Esophagus squamous epithelium (tissue), 5 donors: ENCODE results near the gene ADAM12. TPM values are rescaled to one million over a fixed set of nuclear protein-coding genes. Genes with fewer than 3 reads are reported as not detected.

ENCODE experiments used
- DNase-seq: peaks from one replicate; lab custom pipeline; 2025; lab: John Stamatoyannopoulos, UW
- H3K27ac ChIP-seq, 4 donors: fragments of 200-600 bp; sonication (generic); one replicate each; pipeline ENCODE4 v1.5.1; 2016 to 2019; ENCODE audit warnings: mild to moderate bottlenecking in 1 of 4
- H3K27me3 ChIP-seq, 4 donors: fragments of 200-600 bp; sonication (generic); 1 replicate in 3 of 4; 2 replicates in 1 of 4; pipeline versions ENCODE4 v1.5.1 to v1.6.0; 2017 to 2021; ENCODE audit warnings: antibody characterized with exemption in 1 of 4
- H3K36me3 ChIP-seq, 3 donors: fragments of 200-600 bp; sonication (generic); one replicate each; pipeline ENCODE4 v1.5.1; 2016 to 2019
- H3K4me1 ChIP-seq, 3 donors: fragments of 200-600 bp; sonication (generic); one replicate each; pipeline ENCODE4 v1.5.1; 2017 to 2019
- H3K4me3 ChIP-seq, 4 donors: fragments of 200-600 bp; sonication (generic); 1 replicate in 3 of 4; 2 replicates in 1 of 4; pipeline ENCODE4 v1.5.1; 2016 to 2019; ENCODE audit warnings: mild to moderate bottlenecking in 2 of 4, moderate library complexity in 1 of 4
- H3K9me3 ChIP-seq, 3 donors: fragments of 200-600 bp; sonication (generic); one replicate each; pipeline ENCODE4 v1.5.1; 2016 to 2019
- POLR2A ChIP-seq, 4 donors: fragments of 450-650 bp; IDR thresholded peaks; one replicate each; pipeline ENCODE4 v1.6.1; 2017; ENCODE audit warnings: antibody characterized with exemption in 4 of 4, mild to moderate bottlenecking in 4 of 4, moderate library complexity in 3 of 4
- WGBS, 2 donors: methylation state at CpG; one replicate each; pipeline ENCODE4 v1.1.5; 2018; 5-methylcytosine and 5-hydroxymethylcytosine counted together
- intact Hi-C: fragments of 100-400 bp; cut with DNase I; formaldehyde crosslinking; loops from one replicate; pipeline ENCODE4 v1.15.0; 2022
- total RNA-seq, 4 donors: library from RNA; depleted of rRNA; stranded (reverse); fragments of >200 nt; gene quantifications; one replicate each; pipeline ENCODE4 v1.1.0, GENCODE V29; 2016
- TF ChIP-seq, protein P1 (sequence below), 6 experiments: fragments of 450-650 bp in 4 of 6; fragments of 200-600 bp in 2 of 6; sonication (generic) in 2 of 6; IDR thresholded peaks; one replicate each; pipeline ENCODE4 v1.5.1; 2016 to 2019; ENCODE audit warnings: antibody characterized with exemption in 6 of 6, mild to moderate bottlenecking in 4 of 6, moderate library complexity in 4 of 6
- donor health status: DM: yes; HTN: yes; CAD: no.

Gene ADAM12
- total RNA-seq, 4 donors from 2014 or later: 0.57 to 1.1 (median 0.76) TPM; not detected in 1

DNA sequence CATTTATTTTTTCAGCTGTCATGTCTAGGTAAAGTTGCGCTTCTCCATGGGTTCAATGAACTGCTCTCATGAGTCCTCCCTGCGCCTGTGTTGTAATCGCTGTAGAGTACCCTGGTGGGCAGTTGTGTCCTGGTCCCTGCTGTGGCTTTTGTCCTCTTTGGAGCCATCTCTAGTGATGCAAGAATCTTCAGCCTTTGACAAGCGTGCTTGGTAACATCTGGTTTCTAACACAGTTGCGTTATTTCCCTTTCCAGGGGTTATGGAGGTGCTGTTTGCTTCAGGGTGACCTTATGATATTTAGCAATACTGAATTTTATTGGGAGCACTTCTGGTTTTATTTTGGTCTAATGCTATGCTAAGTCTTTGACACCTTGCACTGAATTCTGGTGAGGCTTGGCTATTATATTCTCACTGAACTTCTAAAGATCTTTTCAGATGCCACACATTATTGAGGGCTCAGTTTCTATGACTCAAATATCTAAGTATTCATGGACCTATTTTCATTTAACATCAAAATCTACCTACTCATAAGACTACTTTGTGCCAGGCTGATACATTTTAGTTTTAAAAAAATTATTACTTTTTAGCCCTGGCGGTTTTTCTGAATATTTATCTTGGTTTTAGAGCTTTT lies 403.3 kb downstream of the ADAM12 start:
- intact Hi-C loops: loop anchor here (10.0 kb wide), 1 partner anchor 520 kb away; no protein-coding TSS in a partner anchor
- H3K9me3 ChIP-seq: no peaks in the 10 kb centered on the region
- no peaks in the 10 kb centered on the region for H3K4me1 ChIP-seq
- 70 to 78% methylated on average over 6 of the region's 6 CpGs for WGBS, 2 donors
- no peaks in the 10 kb centered on the region for H3K27me3 ChIP-seq
- TF ChIP-seq, protein P1, sequence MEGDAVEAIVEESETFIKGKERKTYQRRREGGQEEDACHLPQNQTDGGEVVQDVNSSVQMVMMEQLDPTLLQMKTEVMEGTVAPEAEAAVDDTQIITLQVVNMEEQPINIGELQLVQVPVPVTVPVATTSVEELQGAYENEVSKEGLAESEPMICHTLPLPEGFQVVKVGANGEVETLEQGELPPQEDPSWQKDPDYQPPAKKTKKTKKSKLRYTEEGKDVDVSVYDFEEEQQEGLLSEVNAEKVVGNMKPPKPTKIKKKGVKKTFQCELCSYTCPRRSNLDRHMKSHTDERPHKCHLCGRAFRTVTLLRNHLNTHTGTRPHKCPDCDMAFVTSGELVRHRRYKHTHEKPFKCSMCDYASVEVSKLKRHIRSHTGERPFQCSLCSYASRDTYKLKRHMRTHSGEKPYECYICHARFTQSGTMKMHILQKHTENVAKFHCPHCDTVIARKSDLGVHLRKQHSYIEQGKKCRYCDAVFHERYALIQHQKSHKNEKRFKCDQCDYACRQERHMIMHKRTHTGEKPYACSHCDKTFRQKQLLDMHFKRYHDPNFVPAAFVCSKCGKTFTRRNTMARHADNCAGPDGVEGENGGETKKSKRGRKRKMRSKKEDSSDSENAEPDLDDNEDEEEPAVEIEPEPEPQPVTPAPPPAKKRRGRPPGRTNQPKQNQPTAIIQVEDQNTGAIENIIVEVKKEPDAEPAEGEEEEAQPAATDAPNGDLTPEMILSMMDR (IDR thresholded peaks at IDR 0.05): no peak
- no peak for TF ChIP-seq POLR2A (IDR thresholded peaks at IDR 0.05)
- H3K36me3 ChIP-seq: no peaks in the 10 kb centered on the region
- no peak for DNase-seq
- H3K4me3 ChIP-seq: no peak overlapping the region
- no peak overlapping the region for H3K27ac ChIP-seq

DNA sequence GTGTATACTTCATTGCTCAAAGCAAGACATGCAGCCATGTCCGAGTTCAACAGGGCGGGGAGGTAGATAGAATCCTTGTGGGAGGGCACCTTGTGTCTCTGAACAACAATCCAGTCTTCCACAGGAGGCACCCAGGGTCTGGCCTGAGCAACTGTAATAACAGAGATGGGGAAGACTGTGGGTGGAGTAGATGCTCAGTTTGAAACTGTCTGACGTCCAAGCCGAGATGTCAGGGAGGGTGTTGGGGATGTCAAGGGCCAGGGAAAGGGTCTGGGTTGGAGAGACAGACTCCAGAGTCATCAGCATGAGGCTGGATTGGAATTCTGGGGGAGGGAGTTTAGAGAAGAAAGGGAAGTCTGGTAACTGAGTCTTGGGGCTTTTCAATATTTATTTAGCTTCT lies 403.9 kb downstream of the ADAM12 start:
- DNase-seq: no peak
- Histone ChIP-seq H3K4me3 (no peak overlapping the region), H3K27me3 (no peaks in the 10 kb centered on the region), H3K4me1 (no peaks in the 10 kb centered on the region), H3K36me3 (no peaks in the 10 kb centered on the region), H3K9me3 (no peaks in the 10 kb centered on the region), H3K27ac (no peak overlapping the region)
- intact Hi-C loops: loop anchor here (10.0 kb wide), 1 partner anchor 520 kb away; no protein-coding TSS in a partner anchor
- TF ChIP-seq, protein P1 (IDR thresholded peaks at IDR 0.05): no peak
- no peak for TF ChIP-seq POLR2A (IDR thresholded peaks at IDR 0.05)
- 72 to 78% methylated on average over 3 to 4 of the region's 4 CpGs for WGBS, 2 donors

DNA sequence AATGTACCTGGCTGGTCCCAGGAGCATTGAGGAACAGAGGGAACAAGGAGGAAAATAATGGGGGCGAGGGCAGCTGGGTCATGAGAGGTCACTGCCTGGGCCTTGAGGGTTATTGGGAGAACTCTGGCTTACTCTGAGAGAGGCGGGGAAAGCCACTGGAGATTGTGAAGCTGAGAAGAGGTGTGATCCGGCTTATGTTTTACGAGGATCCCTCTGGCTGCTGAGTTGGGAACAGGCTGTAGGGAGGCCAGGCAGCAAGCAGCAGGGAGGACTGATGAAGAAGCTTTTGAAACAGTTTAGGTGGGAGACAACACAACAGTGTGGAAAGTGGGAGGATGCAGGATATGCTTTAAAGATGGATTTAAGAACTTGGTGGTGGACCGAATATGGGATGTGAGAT lies 404.6 kb downstream of the ADAM12 start:
- no peak for TF ChIP-seq POLR2A (IDR thresholded peaks at IDR 0.05)
- TF ChIP-seq, protein P1 (IDR thresholded peaks at IDR 0.05): no peak
- no peaks in the 10 kb centered on the region for H3K4me1 ChIP-seq
- no peaks in the 10 kb centered on the region for H3K36me3 ChIP-seq
- no peak for DNase-seq
- H3K27me3 ChIP-seq: no peaks in the 10 kb centered on the region
- H3K9me3 ChIP-seq: no peaks in the 10 kb centered on the region
- WGBS, 2 donors: 82 to 88% methylated on average over 5 of the region's 5 CpGs
- intact Hi-C loops: loop anchor here (10.0 kb wide), 1 partner anchor 521 kb away; no protein-coding TSS in a partner anchor
- no peak overlapping the region for H3K4me3 ChIP-seq
- no peak overlapping the region for H3K27ac ChIP-seq

DNA sequence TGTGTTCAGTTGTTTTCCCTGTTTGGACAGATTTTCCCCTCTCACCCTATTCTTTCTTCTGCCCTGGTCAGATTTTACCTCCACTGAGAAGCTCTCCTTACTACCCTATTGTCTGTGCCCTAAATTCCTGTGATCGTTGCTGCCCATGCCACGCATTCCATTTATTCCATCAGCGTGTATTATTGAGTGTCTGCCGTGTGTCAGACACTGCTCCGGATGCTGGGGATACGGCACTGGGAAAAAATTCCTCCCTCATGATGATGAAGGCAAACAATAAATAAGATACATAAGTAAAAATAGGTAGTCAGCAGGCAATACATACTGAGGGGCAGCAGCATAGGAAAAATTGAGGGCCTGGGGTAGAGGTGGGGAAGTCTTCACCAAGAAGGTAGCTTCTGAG lies 405.1 kb downstream of the ADAM12 start:
- Histone ChIP-seq H3K27ac (no peak overlapping the region), H3K4me3 (no peak overlapping the region), H3K27me3 (no peaks in the 10 kb centered on the region), H3K9me3 (no peaks in the 10 kb centered on the region), H3K4me1 (no peaks in the 10 kb centered on the region), H3K36me3 (no peaks in the 10 kb centered on the region)
- TF ChIP-seq, protein P1 (IDR thresholded peaks at IDR 0.05): no peak
- TF ChIP-seq POLR2A (IDR thresholded peaks at IDR 0.05): no peak
- 81 to 92% methylated on average over 4 to 6 of the region's 6 CpGs for WGBS, 2 donors
- intact Hi-C loops: loop anchor here (10.0 kb wide), 1 partner anchor 522 kb away; no protein-coding TSS in a partner anchor
- DNase-seq: no peak

DNA sequence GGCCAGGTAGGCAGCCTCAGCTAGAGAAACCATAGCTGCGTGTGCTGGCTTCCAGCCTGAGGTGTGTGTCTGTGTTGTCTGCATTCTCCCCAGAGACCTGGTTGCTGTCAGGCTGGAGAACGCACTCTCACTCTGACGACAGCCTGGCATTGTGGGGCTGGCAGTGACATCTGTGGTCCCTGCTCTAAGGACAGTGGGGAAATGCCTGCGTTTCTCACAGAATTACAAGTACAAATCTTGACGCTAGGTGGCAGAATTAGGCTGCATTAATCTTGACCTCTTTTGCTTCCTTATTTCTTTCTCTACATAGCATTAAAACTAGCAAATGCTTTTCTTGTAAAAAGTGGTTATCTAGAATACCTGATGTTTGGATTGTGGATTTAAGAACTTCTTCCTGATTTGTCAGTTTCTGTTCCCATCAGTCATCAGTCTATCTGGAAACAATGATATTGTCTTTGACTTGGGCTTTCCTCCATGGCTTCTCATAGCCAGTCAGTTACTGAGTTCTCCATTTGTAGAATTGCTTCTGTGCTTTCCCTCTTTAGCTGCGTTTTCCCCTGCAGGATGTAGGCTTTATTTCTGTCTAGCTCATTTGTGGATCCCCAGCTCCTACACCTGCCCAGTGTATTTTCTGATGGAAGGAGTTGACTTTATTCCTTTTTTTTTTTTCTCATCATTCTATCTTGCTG lies 405.9 kb downstream of the ADAM12 start:
- Histone ChIP-seq H3K4me1 (no peaks in the 10 kb centered on the region), H3K27ac (no peak overlapping the region), H3K27me3 (no peaks in the 10 kb centered on the region), H3K4me3 (no peak overlapping the region), H3K36me3 (no peaks in the 10 kb centered on the region), H3K9me3 (no peaks in the 10 kb centered on the region)
- intact Hi-C loops: loop anchor here (10.0 kb wide), 1 partner anchor 522 kb away; no protein-coding TSS in a partner anchor
- 9 to 15% methylated on average over 6 of the region's 6 CpGs for WGBS, 2 donors
- no peak for DNase-seq
- TF ChIP-seq POLR2A (IDR thresholded peaks at IDR 0.05): no peak
- TF ChIP-seq, protein P1 (IDR thresholded peaks at IDR 0.05): peak; percentile 48 to 74 (median 60)
